NCI-H2029 treated with DMSO at 0.1 percent for 48 hours (cell line): Measurements from ENCODE around the gene SERPINA10.
"Not testable (repeated sequence)": the region's sequence is repeated elsewhere in the genome, so short reads cannot be mapped to it uniquely, and the experiment has no call there.

Experiments
- DNase-seq: peaks from one replicate; lab custom pipeline; 2025; lab: John Stamatoyannopoulos, UW

The SERPINA10 gene

DNA sequence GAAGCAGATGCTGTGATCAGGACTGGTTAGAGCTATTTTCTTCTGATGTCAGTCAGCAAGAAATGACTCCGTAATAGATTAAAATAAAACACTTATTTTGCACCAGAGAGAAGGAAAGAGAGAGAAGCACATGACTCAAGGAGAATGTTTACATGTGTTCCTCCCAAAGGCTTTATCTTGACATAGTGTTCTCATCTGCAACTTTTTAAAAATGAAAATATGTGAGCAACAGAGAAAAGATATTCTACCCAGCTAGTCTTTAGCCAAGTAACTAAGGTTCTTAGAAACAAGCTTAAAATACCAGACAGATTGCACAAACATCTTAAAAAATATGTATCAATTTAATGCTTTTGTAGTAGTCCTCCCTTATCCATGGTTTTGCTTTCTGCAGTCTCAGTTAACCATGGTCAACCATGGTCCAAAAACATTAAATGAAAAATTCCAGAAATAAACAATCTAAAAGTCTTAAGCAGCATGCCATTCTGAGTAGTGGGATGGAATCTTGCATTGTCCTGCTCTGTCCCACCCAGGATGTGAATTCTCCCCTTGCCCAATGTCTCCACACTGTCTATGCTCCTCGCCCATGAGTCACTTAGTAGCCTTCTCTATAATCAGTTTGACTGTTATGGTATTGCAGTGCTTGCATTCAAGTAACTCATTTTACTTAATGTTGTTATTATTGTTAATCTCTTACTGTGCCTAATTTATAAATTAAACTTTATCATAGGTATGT lies 9.9 kb downstream of the SERPINA10 start:
- no peak for DNase-seq

- no peak for DNase-seq
Measured at GRCh38 chr14:94278731-94279130, 14.3 kb downstream of the SERPINA10 start.

- DNase-seq, result not testable (repeated sequence)
Measured at GRCh38 chr14:94276898-94277561, 16.0 kb downstream of the SERPINA10 start.

GRCh38 chr14:94269156-94269555 lies 23.9 kb downstream of the SERPINA10 start:
- DNase-seq, result no peak

- not testable (repeated sequence) for DNase-seq
Measured at GRCh38 chr14:94268582-94268981, 24.5 kb downstream of the SERPINA10 start.

- DNase-seq, result no peak
Measured at GRCh38 chr14:94267352-94267751, 25.7 kb downstream of the SERPINA10 start.

GRCh38 chr14:94264195-94264594 lies 28.9 kb downstream of the SERPINA10 start:
- not testable (repeated sequence) for DNase-seq

- no peak for DNase-seq
Measured at GRCh38 chr14:94244182-94244581, 48.9 kb downstream of the SERPINA10 start.

DNA sequence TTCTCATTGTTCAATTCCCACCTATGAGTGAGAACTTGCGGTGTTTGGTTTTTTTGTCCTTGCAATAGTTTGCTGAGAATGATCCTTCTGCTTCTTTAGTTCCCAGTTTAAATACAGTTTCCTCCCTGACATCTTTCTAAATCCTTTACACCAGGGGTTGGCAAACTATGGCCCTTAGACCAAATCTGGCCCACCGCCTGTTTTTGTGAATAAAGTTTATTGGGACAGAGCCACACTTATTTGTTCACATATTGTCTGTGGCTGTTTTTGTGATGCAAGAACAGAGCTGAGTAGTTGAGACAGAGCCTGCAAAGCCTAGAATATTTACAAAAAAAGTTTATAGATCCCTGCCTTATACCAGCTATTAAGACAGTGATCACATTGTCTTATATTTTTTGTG lies 53.7 kb downstream of the SERPINA10 start:
- DNase-seq, result no peak

GRCh38 chr14:94237983-94238382 lies 55.1 kb downstream of the SERPINA10 start:
- no peak for DNase-seq

- DNase-seq, result no peak
Measured at GRCh38 chr14:94237046-94237445, 56.0 kb downstream of the SERPINA10 start.
